Panc1 (cell line): ENCODE data around the gene NDUFS8. TPM values are rescaled to one million over a fixed set of nuclear protein-coding genes. Genes with fewer than 3 reads are reported as not detected.

Source experiments
- ATAC-seq: fragments of 200-7000 bp; cut with Tn5 transposase; 2 replicates; pipeline ENCODE4 v1.9.1; 2020; ENCODE audit warnings: mild to moderate bottlenecking, moderate library complexity
- BruUV-seq: library from RNA; stranded (reverse); fragments of 400-500 nt; replicated peaks from 2 replicates; lab custom pipeline; 2021; lab: Mats Ljungman, UMichigan
- CTCF ChIA-PET: fragments of 300-600 bp; sonication (Branson Sonifier 250); formaldehyde crosslinking; loops from one replicate; lab custom pipeline; 2022; ENCODE audit warnings: antibody characterized with exemption; lab: Charles Lee
- POLR2A ChIA-PET: fragments of 300-600 bp; sonication (Branson Sonifier 250); formaldehyde crosslinking; loops from one replicate; lab custom pipeline; 2022; ENCODE audit warnings: antibody characterized with exemption; lab: Charles Lee
- DNase-seq: peaks from one replicate; pipeline ENCODE4 v3.0.0-alpha.2; 2010; ENCODE audit warnings: low read depth, low spot score
- H3K27ac ChIP-seq: 2 replicates; pipeline ENCODE4 v1.5.1; 2011; ENCODE audit warnings: mild to moderate bottlenecking, low read length, inconsistent platforms
- H3K27me3 ChIP-seq: fragments of 200-500 bp; sonication (Bioruptor generic); 2 replicates; pipeline ENCODE4 v1.6.0; 2014; ENCODE audit warnings: low read length, inconsistent platforms; ENCODE audit not compliant: control insufficient read depth, insufficient read depth
- H3K36me3 ChIP-seq: fragments of 200-500 bp; sonication (Bioruptor generic); 2 replicates; pipeline ENCODE4 v1.5.1; 2014; ENCODE audit warnings: inconsistent platforms, mild to moderate bottlenecking, low read length, moderate library complexity; ENCODE audit not compliant: control insufficient read depth, insufficient read depth
- H3K4me1 ChIP-seq: 2 replicates; pipeline ENCODE4 v1.5.1; 2011; ENCODE audit warnings: inconsistent platforms, mild to moderate bottlenecking, low read length, moderate library complexity; ENCODE audit not compliant: control insufficient read depth, insufficient read depth
- H3K4me3 ChIP-seq, 2 experiments: 2 replicates each; pipeline ENCODE4 v1.5.1; 2011 to 2012; ENCODE audit warnings: low read depth in 2 of 2, low read length in 2 of 2, mild to moderate bottlenecking in 2 of 2, inconsistent platforms in 1 of 2, moderate library complexity in 1 of 2
- H3K9me3 ChIP-seq: fragments of 200-500 bp; sonication (Bioruptor generic); 2 replicates; pipeline ENCODE4 v1.5.1; 2014; ENCODE audit warnings: low read depth, mild to moderate bottlenecking, inconsistent platforms, low read length, moderate library complexity; ENCODE audit not compliant: control insufficient read depth, insufficient read depth
- CTCF ChIP-seq: fragments of 450-650 bp; IDR thresholded peaks from 2 replicates; pipeline ENCODE4 v1.5.1; 2017; ENCODE audit warnings: mild to moderate bottlenecking
- POLR2AphosphoS5 ChIP-seq: IDR thresholded peaks from 2 replicates; pipeline ENCODE4 v1.6.1; 2012; ENCODE audit warnings: mild to moderate bottlenecking, low read depth, low read length, moderate library complexity
- REST ChIP-seq, 2 experiments: IDR thresholded peaks; 2 replicates each; pipeline ENCODE4 v1.6.1; 2011 to 2012; ENCODE audit warnings: low read depth in 2 of 2, control low read depth in 1 of 2, low read length in 1 of 2, mild to moderate bottlenecking in 1 of 2, moderate library complexity in 1 of 2; ENCODE audit not compliant: insufficient read depth in 1 of 2
- SIN3A ChIP-seq: IDR thresholded peaks from 2 replicates; pipeline ENCODE4 v1.6.1; 2012; ENCODE audit warnings: low read depth, mild to moderate bottlenecking, low read length, moderate library complexity, borderline replicate concordance; ENCODE audit not compliant: insufficient read depth
- TCF7L2 ChIP-seq: IDR thresholded peaks from 2 replicates; pipeline ENCODE4 v1.6.1; 2011; ENCODE audit warnings: mild to moderate bottlenecking, low read depth, low read length, inconsistent platforms
- in situ Hi-C: cut with HindIII; loops from 2 replicates; pipeline ENCODE4 v1.10.0; 2016; ENCODE audit warnings: low sequenced_read_pairs, low pct_unique_long_range_greater_than_20kb
- intact Hi-C: fragments of 100-400 bp; cut with micrococcal nuclease; formaldehyde crosslinking; loops from one replicate; pipeline ENCODE4 v1.10.0; 2022; ENCODE audit not compliant: unreplicated experiment
- total RNA-seq: library from RNA; stranded (reverse); gene quantifications from one replicate; pipeline ENCODE4 v1.2.1, GENCODE V29; 2021; ENCODE audit not compliant: unreplicated experiment

The NDUFS8 gene
- total RNA-seq, 1 experiment from 2014 or later = 289 TPM

GRCh38 chr11:68027667-68028066, 2.8 kb upstream of the NDUFS8 start:
- Histone ChIP-seq H3K9me3 (no peaks in the 10 kb centered on the region), H3K27ac (no peak overlapping the region), H3K36me3 (no peaks in the 10 kb centered on the region), H3K4me3 (no peak overlapping the region), H3K4me1 (peaks cover 31% of the 10 kb centered on the region), H3K27me3 (no peaks in the 10 kb centered on the region)
- ChIA-PET CTCF (no interaction called here), POLR2A (no interaction called here)
- DNase-seq (no peak), ATAC-seq (no peak)
- no TSS peak for BruUV-seq
- TF ChIP-seq POLR2AphosphoS5 = no peak
- TF ChIP-seq SIN3A = no peak
- TF ChIP-seq TCF7L2 = no peak
- no peak for TF ChIP-seq CTCF
- 0 out of 4 replicates have a peak, but pooled peaks of 1 of the 2 experiments have one; percentile 8 for TF ChIP-seq REST (IDR thresholded peaks at IDR 0.05; ENCODE audit: insufficient read depth in 1 of 2, low read depth in 2 of 2, low read length in 1 of 2)
- intact Hi-C loops = no loop called here
- in situ Hi-C loops = no loop called here

- Histone ChIP-seq H3K4me3 (peak overlapping the region; percentile 89 to 91), H3K27ac (peak overlapping the region; percentile 91), H3K36me3 (no peaks in the 10 kb centered on the region), H3K27me3 (no peaks in the 10 kb centered on the region), H3K9me3 (no peaks in the 10 kb centered on the region), H3K4me1 (peaks cover 31% of the 10 kb centered on the region)
- TF ChIP-seq POLR2AphosphoS5 = 0 out of 2 replicates have a peak, but pooled peaks have one; percentile 24
- TF ChIP-seq TCF7L2 = no peak
- POLR2A ChIA-PET = no interaction called here
- DNase-seq (no peak), ATAC-seq (no peak)
- intact Hi-C loops = no loop called here
- in situ Hi-C loops = no loop called here
- CTCF ChIA-PET = interaction anchor here (0.6 kb wide), 1 partner anchor 761 kb away, joined by 3 read pairs; no protein-coding TSS in a partner anchor
- BruUV-seq = no TSS peak
Measured at GRCh38 chr11:68028802-68029545, 1.5 kb upstream of the NDUFS8 start.

- Histone ChIP-seq H3K4me3 (peak overlapping the region; percentile 89 to 91), H3K27ac (peak overlapping the region; percentile 98), H3K9me3 (no peaks in the 10 kb centered on the region), H3K4me1 (peaks cover 31% of the 10 kb centered on the region), H3K36me3 (0 out of 2 replicates have a peak, but pooled peaks cover 3% of the 10 kb centered on the region), H3K27me3 (no peaks in the 10 kb centered on the region)
- ChIA-PET CTCF (no interaction called here), POLR2A (interaction anchor here (0.6 kb wide), 1 partner anchor 171 kb away, joined by 6 read pairs; no protein-coding TSS in a partner anchor)
- no peak for DNase-seq
- BruUV-seq = no TSS peak
- in situ Hi-C loops (no loop called here), intact Hi-C loops (no loop called here)
- no peak for TF ChIP-seq POLR2AphosphoS5
- no peak for TF ChIP-seq REST (IDR thresholded peaks at IDR 0.05; ENCODE audit: insufficient read depth in 1 of 2, low read depth in 2 of 2, low read length in 1 of 2)
- no peak for TF ChIP-seq CTCF
- no peak for TF ChIP-seq SIN3A
- no peak for TF ChIP-seq TCF7L2
- no peak for ATAC-seq
Measured at GRCh38 chr11:68031144-68031464, 623 bp downstream of the NDUFS8 start.
